HG02970 (cell line): ENCODE measurements around the gene HS1BP3.

Experiments used
- ATAC-seq: cut with Tn5 transposase; IDR thresholded peaks from one replicate; pipeline ENCODE4 v1.9.1; 2021; ENCODE audit warnings: mild to moderate bottlenecking, moderate library complexity, moderate number of reproducible peaks; ENCODE audit not compliant: unreplicated experiment, low FRiP score

The HS1BP3 gene

GRCh38 chr2:20620696-20621365, 30.1 kb downstream of the HS1BP3 start:
- ATAC-seq = no peak

GRCh38 chr2:20620271-20620681, 30.6 kb downstream of the HS1BP3 start:
- ATAC-seq = no peak

- ATAC-seq = no peak
Measured at GRCh38 chr2:20619624-20620024, 31.3 kb downstream of the HS1BP3 start.

- no peak for ATAC-seq
Measured at GRCh38 chr2:20618886-20619521, 31.9 kb downstream of the HS1BP3 start.

- no peak for ATAC-seq
Measured at GRCh38 chr2:20618468-20618885, 32.4 kb downstream of the HS1BP3 start.

GRCh38 chr2:20617892-20618467, 32.9 kb downstream of the HS1BP3 start:
- no peak for ATAC-seq

- ATAC-seq = no peak
Measured at GRCh38 chr2:20617081-20617575, 33.8 kb downstream of the HS1BP3 start.

- ATAC-seq = no peak
Measured at GRCh38 chr2:20616341-20616871, 34.5 kb downstream of the HS1BP3 start.

- no peak for ATAC-seq
Measured at GRCh38 chr2:20615466-20616241, 35.2 kb downstream of the HS1BP3 start.

- ATAC-seq = no peak
Measured at GRCh38 chr2:20615068-20615465, 35.8 kb downstream of the HS1BP3 start.

GRCh38 chr2:20614201-20615067, 36.5 kb downstream of the HS1BP3 start:
- ATAC-seq = no peak

GRCh38 chr2:20612925-20613916, 37.7 kb downstream of the HS1BP3 start:
- no peak for ATAC-seq

- ATAC-seq = no peak
Measured at GRCh38 chr2:20611844-20612356, 39.0 kb downstream of the HS1BP3 start.

- ATAC-seq = no peak
Measured at GRCh38 chr2:20611077-20611843, 39.6 kb downstream of the HS1BP3 start.

GRCh38 chr2:20609995-20610357, 40.9 kb downstream of the HS1BP3 start:
- no peak for ATAC-seq

GRCh38 chr2:20609349-20609994, 41.4 kb downstream of the HS1BP3 start:
- ATAC-seq = no peak

GRCh38 chr2:20608666-20609348, 42.1 kb downstream of the HS1BP3 start:
- no peak for ATAC-seq
